CD8-positive, alpha-beta memory T cell (primary cell): Measurements from ENCODE around the gene MTMR10. TPM values are rescaled to one million over a fixed set of nuclear protein-coding genes. Genes with fewer than 3 reads are reported as not detected.

Experiments
- CTCF ChIA-PET: fragments of 350-600 bp; sonication (Branson Sonifier 250); formaldehyde crosslinking; loops from one replicate; lab custom pipeline; 2021; ENCODE audit warnings: antibody characterized with exemption; lab: Charles Lee
- POLR2A ChIA-PET: fragments of 350-600 bp; sonication (Branson Sonifier 250); formaldehyde crosslinking; loops from one replicate; lab custom pipeline; 2021; ENCODE audit warnings: antibody characterized with exemption; lab: Charles Lee
- DNase-seq, 5 donors: peaks; one replicate each; pipeline versions ENCODE4 v3.0.0 to v3.0.0-alpha.2; 2020 to 2022; ENCODE audit warnings: mixed read lengths in 1 of 5
- H3K27ac ChIP-seq: one replicate; pipeline ENCODE4 v1.7.0; 2013; ENCODE audit warnings: low read depth, mild to moderate bottlenecking, low read length, moderate library complexity
- H3K27me3 ChIP-seq: 2 replicates; pipeline ENCODE4 v1.7.0; 2013; ENCODE audit warnings: low read length, mild to moderate bottlenecking; ENCODE audit not compliant: insufficient read depth, poor library complexity, severe bottlenecking
- H3K36me3 ChIP-seq: 2 replicates; pipeline ENCODE4 v1.7.0; 2013; ENCODE audit warnings: mild to moderate bottlenecking, low read length, moderate library complexity; ENCODE audit not compliant: insufficient read depth
- H3K4me1 ChIP-seq: 2 replicates; pipeline ENCODE4 v1.7.0; 2013; ENCODE audit warnings: mild to moderate bottlenecking, low read length, moderate library complexity; ENCODE audit not compliant: insufficient read depth
- H3K4me3 ChIP-seq: 2 replicates; pipeline ENCODE4 v1.7.0; 2013; ENCODE audit warnings: mild to moderate bottlenecking, low read length
- H3K9me3 ChIP-seq: 2 replicates; pipeline ENCODE4 v1.7.0; 2013; ENCODE audit warnings: mild to moderate bottlenecking, low read length
- H3K27ac Mint-ChIP-seq, 8 donors: one replicate each; pipeline ENCODE4 v1.8.0; 2020 to 2021; ENCODE audit warnings: mixed read lengths in 8 of 8, mild to moderate bottlenecking in 6 of 8, inconsistent platforms in 3 of 8, moderate library complexity in 3 of 8
- H3K27me3 Mint-ChIP-seq, 2 donors: one replicate each; pipeline ENCODE4 v1.8.0; 2020 to 2021; ENCODE audit warnings: mixed read lengths in 2 of 2, mild to moderate bottlenecking in 1 of 2, moderate library complexity in 1 of 2
- H3K36me3 Mint-ChIP-seq, 3 donors: one replicate each; pipeline ENCODE4 v1.8.0; 2020 to 2021; ENCODE audit warnings: mixed read lengths in 3 of 3, inconsistent platforms in 1 of 3, mild to moderate bottlenecking in 1 of 3
- H3K4me1 Mint-ChIP-seq, 3 donors: one replicate each; pipeline ENCODE4 v1.8.0; 2020 to 2021; ENCODE audit warnings: mixed read lengths in 3 of 3, inconsistent platforms in 1 of 3, mild to moderate bottlenecking in 1 of 3
- H3K4me3 Mint-ChIP-seq, 7 donors: one replicate each; pipeline ENCODE4 v1.8.0; 2020 to 2021; ENCODE audit warnings: mixed read lengths in 7 of 7, mild to moderate bottlenecking in 6 of 7, moderate library complexity in 4 of 7, inconsistent platforms in 2 of 7
- H3K9me3 Mint-ChIP-seq, 5 donors: one replicate each; pipeline ENCODE4 v1.8.0; 2020 to 2022; ENCODE audit warnings: mixed read lengths in 5 of 5, mild to moderate bottlenecking in 3 of 5, moderate library complexity in 2 of 5, inconsistent platforms in 1 of 5
- polyA plus RNA-seq: library from polyadenylated mRNA; unstranded; fragments of 300-500 nt; fragmentation: Illumina TruSeq; gene quantifications from one replicate; pipeline ENCODE4 v1.2.3, GENCODE V29; 2021
- total RNA-seq, 2 experiments: library from RNA; stranded (reverse); gene quantifications; one replicate each; pipeline ENCODE4 v1.2.3, GENCODE V29; 2021

MTMR10 gene
- total and polyA plus RNA-seq, 3 experiments from 2014 or later: 9.6 to 18.0 (median 17.3) TPM

- Mint-ChIP-seq H3K4me1 (peaks cover 0 to 5% (median 0%) of the 10 kb centered on the region in 3 donors), H3K4me3 (no peak overlapping the region), H3K9me3 (no peaks in the 10 kb centered on the region), H3K27me3 (no peaks in the 10 kb centered on the region), H3K27ac (no peak overlapping the region), H3K36me3 (peaks cover 7 to 89% (median 16%) of the 10 kb centered on the region in 3 donors)
- Histone ChIP-seq H3K9me3 (no peaks in the 10 kb centered on the region), H3K4me1 (no peaks in the 10 kb centered on the region), H3K27ac (no peak overlapping the region), H3K36me3 (peaks cover 41% of the 10 kb centered on the region), H3K4me3 (no peak overlapping the region), H3K27me3 (no peaks in the 10 kb centered on the region)
- ChIA-PET CTCF (no interaction called here), POLR2A (no interaction called here)
- DNase-seq: no peak
These were observed 68.7 kb downstream of the MTMR10 start for GRCh38 chr15:30922480-30923311.

- no peak overlapping the region for H3K27ac ChIP-seq
- no peaks in the 10 kb centered on the region for H3K9me3 Mint-ChIP-seq
- H3K4me1 ChIP-seq: no peaks in the 10 kb centered on the region
- peaks cover 0 to 8% (median 1%) of the 10 kb centered on the region in 3 donors for H3K4me1 Mint-ChIP-seq
- H3K27me3 Mint-ChIP-seq: no peaks in the 10 kb centered on the region
- DNase-seq: no peak
- POLR2A ChIA-PET: no interaction called here
- H3K36me3 ChIP-seq: peaks cover 44% of the 10 kb centered on the region
- H3K9me3 ChIP-seq: no peaks in the 10 kb centered on the region
- CTCF ChIA-PET: no interaction called here
- no peak overlapping the region for H3K27ac Mint-ChIP-seq
- H3K36me3 Mint-ChIP-seq: peaks cover 7 to 86% (median 17%) of the 10 kb centered on the region in 3 donors
- no peaks in the 10 kb centered on the region for H3K27me3 ChIP-seq
- no peak overlapping the region for H3K4me3 Mint-ChIP-seq
- H3K4me3 ChIP-seq: no peak overlapping the region
These were observed 69.5 kb downstream of the MTMR10 start for GRCh38 chr15:30921781-30922479.

- H3K27ac ChIP-seq: no peak overlapping the region
These were observed 70.3 kb downstream of the MTMR10 start for GRCh38 chr15:30921106-30921505.

GRCh38 chr15:30919877-30920550 is 71.4 kb downstream of the MTMR10 start:
- H3K4me1 ChIP-seq: no peaks in the 10 kb centered on the region
- POLR2A ChIA-PET: no interaction called here
- H3K27me3 ChIP-seq: no peaks in the 10 kb centered on the region
- no peak overlapping the region for H3K27ac ChIP-seq
- Mint-ChIP-seq H3K36me3 (peaks cover 6 to 83% (median 16%) of the 10 kb centered on the region in 3 donors), H3K4me1 (peaks cover 6 to 22% (median 7%) of the 10 kb centered on the region in 3 donors), H3K9me3 (no peaks in the 10 kb centered on the region), H3K4me3 (no peak overlapping the region), H3K27me3 (no peaks in the 10 kb centered on the region), H3K27ac (peak overlapping the region in 1 of 8 donors; percentile 43)
- H3K9me3 ChIP-seq: no peaks in the 10 kb centered on the region
- no peak overlapping the region for H3K4me3 ChIP-seq
- no peak for DNase-seq
- CTCF ChIA-PET: interaction anchor here (3.3 kb wide), 1 partner anchor 16 kb away, joined by 9 read pairs; the partner anchor contains the start of gene FAN1
- H3K36me3 ChIP-seq: peaks cover 35% of the 10 kb centered on the region

More at GRCh38 chr15:30921106-30921505, 70.3 kb downstream of the MTMR10 start:
- POLR2A ChIA-PET: no interaction called here
- Mint-ChIP-seq H3K4me3 (no peak overlapping the region), H3K4me1 (peaks cover 6 to 15% (median 6%) of the 10 kb centered on the region in 3 donors), H3K36me3 (peaks cover 3 to 85% (median 17%) of the 10 kb centered on the region in 3 donors), H3K9me3 (no peaks in the 10 kb centered on the region), H3K27ac (peak overlapping the region in 2 of 8 donors; percentile 11 to 51), H3K27me3 (no peaks in the 10 kb centered on the region)
- Histone ChIP-seq H3K36me3 (peaks cover 35% of the 10 kb centered on the region), H3K9me3 (no peaks in the 10 kb centered on the region), H3K4me3 (no peak overlapping the region), H3K27me3 (no peaks in the 10 kb centered on the region), H3K4me1 (no peaks in the 10 kb centered on the region)
- CTCF ChIA-PET: no interaction called here
- DNase-seq: no peak

GRCh38 chr15:30918366-30918765 is 73.1 kb downstream of the MTMR10 start:
- Histone ChIP-seq H3K4me3 (no peak overlapping the region), H3K9me3 (no peaks in the 10 kb centered on the region), H3K27me3 (no peaks in the 10 kb centered on the region), H3K4me1 (no peaks in the 10 kb centered on the region), H3K27ac (no peak overlapping the region), H3K36me3 (peaks cover 32% of the 10 kb centered on the region)
- POLR2A ChIA-PET: no interaction called here
- Mint-ChIP-seq H3K4me1 (peaks cover 6 to 25% (median 10%) of the 10 kb centered on the region in 3 donors), H3K36me3 (peaks cover 4 to 78% (median 12%) of the 10 kb centered on the region in 3 donors), H3K27ac (peak overlapping the region in 1 of 8 donors; percentile 5), H3K9me3 (no peaks in the 10 kb centered on the region), H3K4me3 (no peak overlapping the region), H3K27me3 (no peaks in the 10 kb centered on the region)
- DNase-seq: no peak
- CTCF ChIA-PET: interaction anchor here (3.3 kb wide), 1 partner anchor 15 kb away, joined by 9 read pairs; the partner anchor contains the start of gene FAN1

GRCh38 chr15:30917675-30918074 is 73.8 kb downstream of the MTMR10 start:
- Histone ChIP-seq H3K27me3 (no peaks in the 10 kb centered on the region), H3K9me3 (no peaks in the 10 kb centered on the region), H3K4me3 (no peak overlapping the region), H3K4me1 (no peaks in the 10 kb centered on the region), H3K27ac (no peak overlapping the region), H3K36me3 (peaks cover 34% of the 10 kb centered on the region)
- ChIA-PET POLR2A (interaction anchor here (0.6 kb wide), 1 partner anchor 64 kb away, joined by 4 read pairs; no protein-coding TSS in a partner anchor), CTCF (interaction anchor here (1.3 to 3.3 kb wide), 2 partner anchors 14 to 60 kb away, joined by 3 to 9 read pairs; partner anchors contain the start of gene FAN1)
- H3K27ac Mint-ChIP-seq: no peak overlapping the region
- H3K36me3 Mint-ChIP-seq: peaks cover 4 to 78% (median 12%) of the 10 kb centered on the region in 3 donors
- no peak overlapping the region for H3K4me3 Mint-ChIP-seq
- H3K27me3 Mint-ChIP-seq: no peaks in the 10 kb centered on the region
- no peak for DNase-seq
- H3K4me1 Mint-ChIP-seq: peaks cover 6 to 25% (median 10%) of the 10 kb centered on the region in 3 donors
- no peaks in the 10 kb centered on the region for H3K9me3 Mint-ChIP-seq

- Mint-ChIP-seq H3K36me3 (peaks cover 4 to 78% (median 14%) of the 10 kb centered on the region in 3 donors), H3K27me3 (no peaks in the 10 kb centered on the region), H3K4me3 (no peak overlapping the region), H3K27ac (peak overlapping the region in 5 of 8 donors; percentile 15 to 86 (median 45)), H3K4me1 (peaks cover 6 to 25% (median 10%) of the 10 kb centered on the region in 3 donors), H3K9me3 (no peaks in the 10 kb centered on the region)
- POLR2A ChIA-PET: no interaction called here
- no peaks in the 10 kb centered on the region for H3K27me3 ChIP-seq
- no peak for DNase-seq
- H3K27ac ChIP-seq: no peak overlapping the region
- H3K9me3 ChIP-seq: no peaks in the 10 kb centered on the region
- no peak overlapping the region for H3K4me3 ChIP-seq
- H3K36me3 ChIP-seq: peaks cover 31% of the 10 kb centered on the region
- CTCF ChIA-PET: interaction anchor here (1.3 to 3.3 kb wide), 2 partner anchors 13 to 60 kb away, joined by 3 to 9 read pairs; partner anchors contain the start of gene FAN1
- no peaks in the 10 kb centered on the region for H3K4me1 ChIP-seq
These were observed 74.4 kb downstream of the MTMR10 start for GRCh38 chr15:30917013-30917412.
